ENCODE data around the gene ZNF599.
A peak's percentile ranks its signal among the peaks of the same experiment; 100 is the strongest.
"Not testable (repeated sequence)": the region's sequence is repeated elsewhere in the genome, so short reads cannot be mapped to it uniquely, and the experiment has no call there.

The ZNF599 gene

GRCh38 chr19:34772697-34773554 lies at the start of gene ZNF599:
Gene ZNF599, minus strand, starts transcription at chr19:34773215. Its CDS starts 374 bp downstream, at chr19:34772841.
- DNase-seq, result peak; percentile 87

DNA sequence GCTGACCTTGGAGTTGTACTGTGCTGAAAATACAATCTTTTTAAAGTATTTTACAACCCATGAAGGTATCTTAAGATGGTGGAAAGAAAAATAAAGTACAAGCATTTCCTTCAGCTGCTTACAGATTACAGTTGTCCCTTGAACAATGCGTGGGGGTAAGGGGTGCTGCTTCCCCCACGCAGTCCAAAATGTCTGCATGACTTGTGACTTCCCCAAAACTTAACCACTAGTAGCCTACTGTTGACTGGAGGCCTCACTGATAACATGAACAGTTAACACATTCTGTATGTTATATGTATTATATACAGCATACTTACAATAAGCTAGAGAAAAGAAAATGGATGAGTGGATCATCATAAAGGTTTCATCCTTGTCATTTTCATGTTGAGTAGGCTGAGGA lies 45.3 kb upstream of the ZNF599 start:
- DNase-seq, result no peak

DNA sequence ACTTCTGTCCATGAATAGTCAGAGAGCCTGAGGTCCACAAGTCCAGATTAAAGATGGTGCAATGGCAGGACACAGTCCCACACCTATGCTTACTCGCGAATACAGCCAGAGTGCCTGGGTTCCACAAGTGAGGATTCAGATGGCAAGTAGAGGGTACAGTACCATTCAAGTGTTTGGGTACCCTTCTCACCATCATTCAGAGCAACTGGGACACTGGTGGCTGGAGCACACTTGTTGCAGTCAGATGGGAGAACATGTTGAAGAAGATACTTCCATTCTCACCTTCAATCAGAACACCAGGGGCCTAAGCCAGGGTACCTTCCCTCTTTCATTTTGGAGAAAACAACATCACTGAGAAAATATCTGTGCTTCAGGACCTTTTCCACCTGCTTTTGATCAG lies 43.7 kb upstream of the ZNF599 start:
- DNase-seq, result no peak

- peak; percentile 4 for DNase-seq
These were observed 35.6 kb upstream of the ZNF599 start for GRCh38 chr19:34808566-34808965.

GRCh38 chr19:34806976-34807860 lies 34.2 kb upstream of the ZNF599 start:
- no peak for DNase-seq

GRCh38 chr19:34804115-34804514 lies 31.1 kb upstream of the ZNF599 start:
- no peak for DNase-seq

- not testable (repeated sequence) for DNase-seq
These were observed 23.9 kb upstream of the ZNF599 start for GRCh38 chr19:34796953-34797352.

GRCh38 chr19:34794066-34794960 lies 21.3 kb upstream of the ZNF599 start:
- no peak for DNase-seq

DNA sequence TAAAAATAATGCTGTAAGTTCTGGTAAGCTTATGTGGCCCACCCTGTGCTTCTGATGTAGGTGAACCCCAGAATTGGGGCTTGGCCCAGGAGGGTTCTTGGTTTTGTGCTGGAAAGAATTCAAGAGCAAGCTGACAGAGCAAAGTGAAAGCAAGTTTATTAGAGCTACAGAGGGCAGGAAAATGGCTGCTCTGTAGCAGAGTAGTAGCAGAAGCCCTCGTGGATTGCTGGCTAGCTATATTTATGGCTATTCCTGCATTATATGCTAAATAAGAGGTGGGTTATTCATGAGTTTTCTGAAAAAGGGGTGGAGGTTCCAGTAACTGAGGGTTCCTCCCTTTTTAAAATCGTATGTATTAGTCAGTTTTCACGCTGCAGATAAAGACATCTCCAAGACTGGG lies 20.6 kb upstream of the ZNF599 start:
- no peak for DNase-seq

- DNase-seq, result no peak
These were observed 15.1 kb upstream of the ZNF599 start for GRCh38 chr19:34788074-34788473.

GRCh38 chr19:34787059-34787824 lies 14.2 kb upstream of the ZNF599 start:
- DNase-seq, result no peak

DNA sequence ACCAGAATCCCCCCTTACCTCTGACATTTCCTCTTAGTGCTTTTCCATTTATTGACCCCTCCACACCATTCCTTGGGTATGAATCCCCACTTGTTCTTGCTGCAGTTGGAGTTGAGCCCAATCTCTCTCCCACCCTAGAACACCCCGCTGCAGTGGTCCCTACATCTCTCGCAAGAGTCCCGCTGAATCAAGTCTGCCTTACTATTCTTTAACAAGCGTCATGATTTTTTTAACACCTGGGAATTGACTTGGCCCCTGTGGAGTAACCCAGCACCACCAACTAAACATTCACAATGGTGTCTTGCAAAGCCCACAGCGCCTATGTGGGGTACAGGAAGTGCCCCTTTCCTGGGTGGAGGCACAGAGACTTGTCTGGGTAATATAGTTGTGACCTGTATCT lies 13.2 kb upstream of the ZNF599 start:
- no peak for DNase-seq

DNA sequence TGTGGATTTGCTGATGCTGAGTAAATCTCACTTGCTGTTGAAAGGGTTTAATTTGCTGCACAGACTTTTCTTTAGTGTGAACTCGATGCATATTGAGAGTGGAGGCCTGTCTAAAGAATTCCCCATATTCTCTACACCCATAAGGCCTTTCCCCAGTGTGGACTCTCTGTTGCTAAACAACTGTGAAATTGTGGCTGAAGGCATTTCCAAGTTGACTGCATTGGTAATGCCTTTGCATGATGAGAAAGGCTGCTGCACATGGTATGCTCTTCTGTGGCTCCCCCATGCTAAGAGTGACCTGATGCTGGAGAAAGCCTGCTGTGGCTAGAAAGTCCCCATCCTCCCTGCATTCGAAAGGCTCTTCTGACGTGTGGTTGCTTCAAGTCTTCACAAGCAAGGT lies 6.6 kb upstream of the ZNF599 start:
- DNase-seq, result no peak

DNA sequence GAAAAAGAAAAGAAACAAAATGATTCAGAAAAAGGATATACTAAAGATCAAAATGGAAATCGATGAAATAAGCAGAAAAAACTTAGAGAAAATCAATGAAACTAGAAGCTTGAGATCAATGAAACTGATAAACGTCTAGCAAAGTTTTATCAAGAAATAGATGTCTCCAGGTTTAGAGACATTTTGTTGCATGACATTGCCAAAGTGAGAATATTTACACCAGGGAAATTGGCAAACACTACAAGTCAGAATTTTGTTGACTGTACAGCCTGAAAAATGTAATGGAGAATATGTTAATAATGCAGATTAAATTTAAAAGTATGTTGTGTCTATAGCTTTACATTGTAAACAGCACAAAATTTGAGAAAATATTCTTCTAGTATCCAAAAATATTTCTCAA lies 5.3 kb upstream of the ZNF599 start:
- no peak for DNase-seq

DNA sequence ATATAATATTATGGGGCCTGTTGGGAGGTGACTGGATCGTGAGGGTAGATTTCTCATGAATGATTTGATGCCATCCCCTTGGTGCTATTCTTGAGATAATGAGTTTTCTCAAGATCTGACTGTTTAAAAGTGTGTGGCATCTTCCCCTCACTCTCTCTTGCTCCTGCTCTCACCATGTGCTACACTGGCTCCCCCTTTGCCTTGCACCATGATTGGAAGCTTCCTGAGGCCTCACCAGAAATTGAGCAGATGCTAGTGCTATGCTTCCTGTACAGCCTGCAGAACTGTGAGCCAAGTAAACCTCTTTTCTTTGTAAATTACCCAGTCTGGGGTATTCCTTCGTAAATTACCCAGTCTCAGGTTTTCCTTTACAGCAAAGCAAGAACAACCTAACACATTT lies 1.8 kb upstream of the ZNF599 start:
- no peak for DNase-seq

- no peak for DNase-seq
These were observed 495 bp upstream of the ZNF599 start for GRCh38 chr19:34773555-34773864.

DNA sequence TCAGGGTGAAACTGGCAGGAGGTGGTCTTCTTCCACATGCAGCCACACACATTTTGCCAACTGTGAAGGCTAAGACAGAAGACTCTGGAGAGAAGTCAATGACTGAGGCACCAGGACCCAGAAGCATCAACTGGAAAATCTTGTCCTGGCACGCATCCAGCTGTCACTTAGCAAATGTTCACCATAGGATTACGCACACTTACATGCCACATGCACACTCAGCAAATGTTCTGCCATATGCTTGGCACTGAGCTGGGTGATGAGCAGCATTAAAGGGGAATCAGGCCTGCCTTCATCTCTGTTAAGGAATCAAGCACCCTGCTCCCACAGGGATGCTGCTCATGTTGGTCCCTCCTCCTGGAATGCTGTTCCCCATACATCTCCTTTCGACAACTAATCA lies 5.1 kb downstream of the ZNF599 start:
- DNase-seq, result no peak

DNA sequence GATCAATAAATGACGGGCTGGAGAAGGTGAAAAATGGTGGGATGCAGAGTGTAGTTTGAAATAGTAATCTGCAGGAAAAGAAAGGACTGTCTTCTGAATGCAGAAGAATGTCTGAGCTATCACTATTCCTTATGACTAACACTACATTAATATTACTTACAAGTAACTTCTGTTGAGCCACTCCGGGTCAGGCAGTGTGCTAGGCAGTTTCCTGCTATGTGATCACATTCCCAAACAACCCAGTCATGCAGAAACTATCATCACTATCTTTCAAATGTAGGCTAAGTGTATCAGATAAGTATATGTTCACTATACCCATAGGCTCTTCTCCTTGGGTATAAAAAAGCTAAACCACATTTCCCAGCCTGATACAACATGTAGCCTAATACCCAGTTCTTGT lies 6.6 kb downstream of the ZNF599 start:
- DNase-seq, result no peak

GRCh38 chr19:34759218-34759917 lies 13.6 kb downstream of the ZNF599 start:
- DNase-seq, result no peak

DNA sequence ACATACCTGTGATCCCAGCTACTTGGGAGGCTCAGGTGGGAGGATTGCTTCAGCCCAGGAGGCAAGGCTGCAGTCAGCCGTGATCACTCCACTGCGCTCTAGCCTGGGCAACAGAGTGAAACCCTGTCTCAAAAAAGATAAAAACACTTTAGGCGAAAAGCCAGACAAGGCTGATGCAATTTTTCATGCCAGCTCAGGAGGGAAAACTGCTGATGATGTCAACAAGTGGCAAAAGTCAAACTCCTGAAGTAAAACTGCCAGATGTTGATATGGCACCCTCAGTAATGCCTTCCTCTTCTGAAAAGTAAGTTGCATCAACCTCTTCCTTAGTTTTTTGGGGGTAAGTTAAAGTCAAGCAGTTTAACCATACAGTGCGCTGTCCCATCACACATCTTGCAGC lies 15.6 kb downstream of the ZNF599 start:
- no peak for DNase-seq

DNA sequence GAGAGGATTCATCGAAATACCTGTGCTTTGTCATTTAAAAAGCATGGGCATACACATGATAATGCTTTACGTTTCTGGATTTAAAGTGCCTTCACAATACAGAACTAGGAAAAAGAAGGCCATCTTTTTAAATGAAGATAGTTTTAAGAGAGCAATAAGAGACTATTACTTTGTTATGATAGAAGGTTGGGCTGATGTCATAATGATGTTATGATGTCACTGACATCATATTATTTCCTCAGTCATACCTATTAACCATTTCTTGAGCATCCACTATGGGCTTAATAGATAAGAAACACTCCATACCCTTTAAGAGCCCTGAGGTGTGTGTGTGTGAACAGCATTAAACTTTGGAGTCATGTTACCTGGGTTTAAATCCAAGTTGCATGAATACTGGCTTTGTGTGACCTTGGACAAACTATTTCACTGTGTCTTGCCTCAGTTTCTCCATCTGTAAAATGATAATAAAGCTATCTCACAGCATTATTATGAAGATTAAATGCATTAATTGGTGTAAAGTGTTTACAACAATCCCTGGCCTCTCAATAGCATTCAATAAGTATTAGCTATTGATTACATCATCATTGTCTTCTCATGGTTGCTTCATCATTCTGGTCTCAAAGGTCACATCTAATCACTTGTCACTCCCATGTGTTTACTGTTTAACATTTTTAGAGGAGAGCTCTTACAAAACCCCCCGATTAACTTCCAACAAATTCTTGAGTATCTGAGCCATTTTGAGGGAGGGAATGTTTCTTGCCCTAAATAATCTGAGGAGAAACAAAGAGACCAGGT lies 27.9 kb downstream of the ZNF599 start:
- DNase-seq, result no peak
